GM10248 (cell line): ENCODE results near the gene DHRS2.

Experiments
- CTCF ChIA-PET: fragments of 300-600 bp; sonication (Branson Sonifier 250); formaldehyde crosslinking; extraction: SDS; loops from one replicate; lab custom pipeline; 2021; ENCODE audit warnings: antibody characterized with exemption; lab: Yijun Ruan, JAX
- POLR2A ChIA-PET: fragments of 350-650 bp; sonication (Branson Sonifier 250); formaldehyde crosslinking; extraction: SDS; loops from one replicate; lab custom pipeline; 2020; ENCODE audit warnings: antibody characterized with exemption; lab: Yijun Ruan, JAX
- DNase-seq: peaks from one replicate; pipeline ENCODE4 v3.0.0; 2012; ENCODE audit errors: extremely low spot score
- TF ChIP-seq, protein P1 (sequence below): IDR thresholded peaks from 2 replicates; pipeline ENCODE4 v1.5.1; 2012; ENCODE audit warnings: mild to moderate bottlenecking, low read depth; ENCODE audit errors: extremely low read depth, missing control alignments, control extremely low read depth

The DHRS2 gene

DNA sequence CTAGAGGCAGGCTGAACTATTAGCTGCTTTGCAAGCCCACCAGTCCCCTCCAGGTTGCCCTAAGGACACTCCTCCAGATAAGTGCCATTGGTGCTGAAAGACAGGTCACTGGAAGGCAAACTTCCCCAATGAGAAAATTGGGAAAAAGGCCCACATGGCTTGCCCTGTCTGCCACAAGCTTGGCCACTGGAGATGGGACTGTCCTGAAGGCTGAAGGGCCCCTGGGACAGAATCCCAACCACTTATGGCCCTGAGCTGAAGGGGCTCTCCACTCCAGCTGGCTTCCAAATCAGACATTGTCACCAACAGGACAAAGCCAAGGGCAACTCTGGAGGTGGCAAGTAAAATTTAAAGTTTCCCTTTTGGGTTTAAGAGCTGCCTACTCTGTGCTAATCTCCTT, 12.2 kb upstream of the DHRS2 start:
- no peak for DNase-seq
- ChIA-PET CTCF (interaction anchor here (1.1 to 6.3 kb wide), 5 partner anchors 8 to 307 kb away, joined by 3 to 89 read pairs (median 3); no protein-coding TSS in a partner anchor), POLR2A (no interaction called here)
- TF ChIP-seq, protein P1, sequence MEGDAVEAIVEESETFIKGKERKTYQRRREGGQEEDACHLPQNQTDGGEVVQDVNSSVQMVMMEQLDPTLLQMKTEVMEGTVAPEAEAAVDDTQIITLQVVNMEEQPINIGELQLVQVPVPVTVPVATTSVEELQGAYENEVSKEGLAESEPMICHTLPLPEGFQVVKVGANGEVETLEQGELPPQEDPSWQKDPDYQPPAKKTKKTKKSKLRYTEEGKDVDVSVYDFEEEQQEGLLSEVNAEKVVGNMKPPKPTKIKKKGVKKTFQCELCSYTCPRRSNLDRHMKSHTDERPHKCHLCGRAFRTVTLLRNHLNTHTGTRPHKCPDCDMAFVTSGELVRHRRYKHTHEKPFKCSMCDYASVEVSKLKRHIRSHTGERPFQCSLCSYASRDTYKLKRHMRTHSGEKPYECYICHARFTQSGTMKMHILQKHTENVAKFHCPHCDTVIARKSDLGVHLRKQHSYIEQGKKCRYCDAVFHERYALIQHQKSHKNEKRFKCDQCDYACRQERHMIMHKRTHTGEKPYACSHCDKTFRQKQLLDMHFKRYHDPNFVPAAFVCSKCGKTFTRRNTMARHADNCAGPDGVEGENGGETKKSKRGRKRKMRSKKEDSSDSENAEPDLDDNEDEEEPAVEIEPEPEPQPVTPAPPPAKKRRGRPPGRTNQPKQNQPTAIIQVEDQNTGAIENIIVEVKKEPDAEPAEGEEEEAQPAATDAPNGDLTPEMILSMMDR, result no peak

DNA sequence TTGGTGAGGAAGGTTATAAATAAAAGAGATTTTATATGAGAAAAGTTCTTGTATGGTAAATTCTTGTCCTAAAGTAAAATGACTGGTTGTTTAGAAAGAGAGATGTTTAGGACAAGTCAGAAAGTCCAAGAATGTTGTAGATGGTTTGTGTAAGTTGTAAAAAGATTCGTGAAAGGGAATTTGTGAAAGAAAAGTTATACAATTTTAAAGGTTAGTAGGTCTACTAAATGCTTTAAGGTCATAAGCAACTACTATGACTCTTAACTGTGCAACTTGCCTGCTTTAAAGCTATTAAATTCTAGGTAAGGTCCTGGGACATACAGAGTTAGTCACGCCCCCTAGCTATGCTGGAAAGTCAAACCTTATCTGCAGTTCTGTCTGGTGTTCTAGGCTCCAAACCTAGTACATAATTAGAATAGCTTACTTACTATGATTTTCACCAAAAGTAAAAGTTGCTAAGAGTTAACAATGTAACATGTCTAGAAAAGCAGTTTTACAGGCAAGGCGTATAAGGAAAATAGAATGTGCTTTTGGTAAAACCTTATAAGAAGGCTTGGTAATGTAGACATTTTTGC, 11.2 kb upstream of the DHRS2 start:
- ChIA-PET POLR2A (no interaction called here), CTCF (interaction anchor here (1.1 to 6.3 kb wide), 3 partner anchors 7 to 15 kb away, joined by 3 to 89 read pairs (median 22); no protein-coding TSS in a partner anchor)
- TF ChIP-seq, protein P1, result no peak
- no peak for DNase-seq

DNA sequence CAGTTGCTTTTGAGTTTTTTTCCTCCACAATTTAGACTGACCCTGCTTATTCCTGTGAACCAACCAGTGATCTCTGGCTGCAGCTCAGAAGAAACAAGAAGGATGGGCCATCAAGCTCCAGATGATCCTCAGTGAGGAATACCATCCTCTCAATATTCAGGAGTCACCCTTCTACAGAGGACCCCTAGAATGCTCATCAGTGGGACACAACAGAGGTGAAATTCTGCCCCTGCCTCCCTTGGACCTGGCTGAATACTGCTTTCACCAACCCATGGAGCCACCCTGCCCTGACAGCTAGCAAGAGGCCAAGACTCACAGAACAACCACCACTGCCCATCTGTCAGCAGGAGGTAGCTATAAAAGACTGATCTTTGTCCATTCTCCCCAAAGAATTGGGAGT, 9.2 kb upstream of the DHRS2 start:
- ChIA-PET CTCF (interaction anchor here (1.0 to 3.6 kb wide), 8 partner anchors 9 to 38 kb away, joined by 3 to 22 read pairs (median 5); no protein-coding TSS in a partner anchor), POLR2A (no interaction called here)
- TF ChIP-seq, protein P1, result no peak
- DNase-seq, result no peak

DNA sequence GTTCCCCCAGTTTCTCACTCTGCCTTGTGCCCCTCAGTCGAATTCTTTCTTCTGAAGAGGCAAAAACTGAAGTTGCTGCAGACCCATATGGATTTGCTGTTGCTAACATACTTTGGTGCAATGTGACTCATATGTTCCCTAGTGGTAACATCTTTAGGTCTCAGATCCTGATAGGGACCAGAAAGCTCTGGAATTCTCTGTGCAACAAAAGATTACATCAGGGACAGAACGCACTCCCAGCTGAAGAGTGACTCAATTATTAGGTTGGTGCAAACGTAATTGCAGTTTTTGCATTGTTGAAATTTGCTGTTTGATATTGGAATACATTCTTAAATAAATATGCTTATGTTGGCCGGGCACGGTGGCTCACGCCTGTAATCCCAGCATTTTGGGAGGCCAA, 8.2 kb upstream of the DHRS2 start:
- CTCF ChIA-PET, result interaction anchor here (1.3 to 3.6 kb wide), 5 partner anchors 8 to 39 kb away, joined by 3 to 8 read pairs (median 6); no protein-coding TSS in a partner anchor
- TF ChIP-seq, protein P1, result no peak
- DNase-seq, result no peak
- POLR2A ChIA-PET, result no interaction called here

DNA sequence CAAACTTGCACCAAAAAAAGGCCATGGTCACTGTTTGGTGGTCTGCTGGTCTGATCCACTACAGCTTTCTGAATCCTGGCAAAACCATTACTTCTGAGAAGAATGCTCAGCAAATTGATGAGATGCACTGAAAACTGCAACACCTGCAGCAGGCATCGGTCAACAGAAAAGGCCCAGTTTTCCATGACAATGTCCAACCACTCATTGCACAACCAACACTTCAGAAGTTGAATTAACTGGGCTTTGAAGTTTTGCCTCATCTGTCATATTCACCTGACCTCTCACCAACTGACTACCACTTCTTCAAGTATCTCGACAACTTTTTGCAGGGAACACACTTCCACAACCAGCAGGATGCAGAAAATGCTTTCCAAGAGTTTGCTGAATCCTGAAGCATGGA, 7.0 kb upstream of the DHRS2 start:
- TF ChIP-seq, protein P1, result no peak
- CTCF ChIA-PET, result interaction anchor here (1.6 to 3.6 kb wide), 2 partner anchors 13 to 40 kb away, joined by 7 to 8 read pairs; no protein-coding TSS in a partner anchor
- no peak for DNase-seq
- POLR2A ChIA-PET, result no interaction called here

DNA sequence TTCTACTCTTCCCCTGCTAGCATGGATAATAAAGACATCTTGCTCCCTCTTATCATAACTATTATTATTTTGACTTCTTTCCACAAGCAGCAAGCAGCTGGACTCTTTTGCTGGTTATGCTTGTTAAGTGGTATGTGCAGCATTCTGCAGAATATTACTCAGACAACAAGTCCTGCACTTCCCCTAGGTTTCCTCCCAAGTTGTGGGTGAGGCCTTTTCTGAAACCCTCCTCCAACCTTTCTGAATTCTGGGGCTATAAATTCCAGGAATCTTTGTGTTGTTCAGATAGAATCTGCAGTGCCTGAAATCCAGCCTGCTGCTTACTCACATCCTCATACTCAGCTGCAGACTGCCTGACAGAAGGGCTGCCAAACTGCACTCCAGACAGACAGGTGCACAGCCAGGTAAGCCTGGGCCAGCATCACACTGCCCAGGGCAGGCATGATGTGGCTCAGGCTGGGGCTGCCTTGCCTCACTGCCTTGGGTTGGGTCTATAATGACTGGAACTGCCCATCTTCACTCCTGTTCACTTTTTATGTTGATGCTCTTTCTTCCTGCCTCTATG, 6.2 kb upstream of the DHRS2 start:
- TF ChIP-seq, protein P1, result no peak
- DNase-seq, result no peak
- CTCF ChIA-PET, result interaction anchor here (1.1 to 7.1 kb wide), 11 partner anchors 8 to 461 kb away, joined by 3 to 119 read pairs (median 47); partner anchors contain the start of gene DHRS4
- POLR2A ChIA-PET, result interaction anchor here (0.5 kb wide), 1 partner anchor 1045 kb away, joined by 3 read pairs; no protein-coding TSS in a partner anchor
